Stimulated activated CD4-positive, alpha-beta T cell treated with anti-CD3 and anti-CD28 coated beads, Interleukin-4, amount 100 ng/mL, for 48 hours (primary cell): ENCODE results near the gene ZNF668.
"Not testable (repeated sequence)": the region's sequence is repeated elsewhere in the genome, so short reads cannot be mapped to it uniquely, and the experiment has no call there.

Experiments used
- DNase-seq, 2 donors: peaks; one replicate each; pipeline ENCODE4 v3.0.0-alpha.2; 2020; ENCODE audit warnings: low read depth in 2 of 2

ZNF668 gene

DNA sequence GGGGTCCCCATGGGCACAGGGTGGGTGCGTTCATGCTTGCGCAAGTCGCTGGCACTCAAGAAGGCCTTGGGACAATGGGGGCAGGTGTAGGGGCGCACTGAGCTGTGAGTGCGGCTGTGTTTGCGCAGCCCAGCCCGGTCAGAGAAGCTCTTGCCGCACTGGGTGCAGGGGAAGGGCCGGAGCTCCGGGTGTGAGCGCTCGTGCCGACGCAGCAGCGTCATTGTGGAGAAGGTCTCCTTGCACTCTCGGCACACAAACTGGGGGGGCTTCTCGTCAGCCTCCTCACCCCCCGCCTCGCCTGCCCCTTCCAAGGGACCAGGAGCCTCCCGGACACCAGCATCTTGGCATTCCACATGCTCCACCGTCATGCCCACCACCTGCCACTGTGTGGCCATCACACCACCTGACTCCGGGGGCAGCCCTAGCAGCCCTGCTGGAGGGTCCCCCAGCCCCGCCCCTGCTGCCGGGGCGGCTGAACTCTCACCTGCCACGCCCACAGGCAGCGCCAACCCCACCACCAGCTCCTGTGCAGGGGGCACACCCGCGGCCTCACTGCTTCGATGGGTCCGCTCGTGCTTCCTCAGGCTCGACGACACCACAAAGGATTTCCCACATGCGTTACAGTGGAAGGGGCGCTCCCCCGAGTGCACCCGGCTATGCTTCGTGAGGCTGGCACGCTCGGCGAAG lies 12.8 kb downstream of the ZNF668 start:
- DNase-seq, result no peak

DNA sequence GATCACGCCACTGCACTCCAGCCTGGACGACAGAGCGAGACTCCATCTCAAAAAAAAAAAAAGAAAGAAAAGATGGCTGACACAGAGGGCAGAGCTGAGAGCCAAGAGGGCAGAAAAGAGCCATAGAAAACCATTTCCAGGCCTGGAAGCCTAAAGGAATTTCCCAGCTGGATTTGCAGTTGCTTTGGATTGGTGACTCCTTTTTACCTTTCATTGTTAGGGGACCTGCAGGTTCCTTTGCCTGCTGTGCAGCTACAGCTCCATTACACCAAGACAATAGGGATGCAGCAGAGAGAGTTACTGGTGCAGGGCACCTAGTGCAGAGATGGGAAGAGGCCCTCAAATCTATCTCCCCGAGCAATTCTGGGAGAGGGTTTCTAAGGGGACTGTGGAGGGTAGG lies 18.4 kb downstream of the ZNF668 start:
- DNase-seq, result no peak

DNA sequence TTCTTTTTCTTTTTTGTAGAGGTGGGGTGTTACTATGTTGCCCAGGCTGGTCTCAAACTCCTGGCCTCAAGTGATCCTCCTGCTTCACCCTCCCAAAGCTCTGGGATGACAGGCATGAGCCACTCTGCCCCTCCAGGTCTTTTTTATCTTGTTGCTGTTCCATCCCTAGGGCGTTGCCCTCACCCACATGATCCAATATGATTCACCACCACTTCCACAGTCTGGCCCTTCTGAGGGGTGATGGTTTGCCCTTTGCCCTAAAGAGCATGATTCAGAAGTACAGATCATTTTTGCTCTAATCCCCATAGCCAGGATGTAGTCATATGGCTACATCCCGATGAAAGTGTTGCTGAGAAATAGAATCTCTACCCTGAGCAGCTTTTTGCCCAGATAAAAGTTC lies 21.9 kb downstream of the ZNF668 start:
- no peak for DNase-seq

DNA sequence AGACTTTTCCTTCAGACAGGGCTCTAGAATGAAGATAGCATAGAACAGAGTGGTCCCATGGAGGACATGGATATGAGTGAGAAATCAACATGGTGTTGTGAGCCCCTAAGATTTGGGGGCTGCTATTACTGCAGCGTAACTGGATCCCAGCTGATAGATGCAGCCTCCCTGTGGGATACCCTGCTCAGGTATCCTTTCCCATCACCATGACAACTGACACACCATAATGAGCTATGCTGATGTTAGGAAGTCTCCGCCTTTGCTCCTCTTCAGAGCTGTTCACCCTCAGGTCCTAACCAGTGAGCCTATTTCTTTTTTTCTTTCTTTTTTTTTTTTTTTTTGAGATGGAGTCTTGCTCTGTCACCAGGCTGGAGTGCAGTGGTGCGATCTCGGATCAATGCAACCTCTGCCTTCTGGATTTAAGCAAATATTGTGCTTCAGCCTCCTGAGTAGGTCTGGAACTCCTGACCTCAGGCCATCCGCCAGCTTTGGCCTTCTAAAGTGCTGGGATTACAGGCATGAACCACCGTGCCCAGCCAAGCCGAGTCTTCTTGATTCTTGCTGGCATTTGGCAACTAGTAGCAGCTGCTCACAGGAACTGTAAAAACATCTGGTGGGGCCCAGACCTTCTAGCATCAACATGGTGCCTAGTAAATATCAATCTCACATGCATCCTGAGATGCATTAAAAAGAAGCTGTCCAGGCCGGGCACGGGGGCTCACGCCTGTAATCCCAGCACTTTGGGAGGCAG lies 23.6 kb downstream of the ZNF668 start:
- DNase-seq, result no peak

DNA sequence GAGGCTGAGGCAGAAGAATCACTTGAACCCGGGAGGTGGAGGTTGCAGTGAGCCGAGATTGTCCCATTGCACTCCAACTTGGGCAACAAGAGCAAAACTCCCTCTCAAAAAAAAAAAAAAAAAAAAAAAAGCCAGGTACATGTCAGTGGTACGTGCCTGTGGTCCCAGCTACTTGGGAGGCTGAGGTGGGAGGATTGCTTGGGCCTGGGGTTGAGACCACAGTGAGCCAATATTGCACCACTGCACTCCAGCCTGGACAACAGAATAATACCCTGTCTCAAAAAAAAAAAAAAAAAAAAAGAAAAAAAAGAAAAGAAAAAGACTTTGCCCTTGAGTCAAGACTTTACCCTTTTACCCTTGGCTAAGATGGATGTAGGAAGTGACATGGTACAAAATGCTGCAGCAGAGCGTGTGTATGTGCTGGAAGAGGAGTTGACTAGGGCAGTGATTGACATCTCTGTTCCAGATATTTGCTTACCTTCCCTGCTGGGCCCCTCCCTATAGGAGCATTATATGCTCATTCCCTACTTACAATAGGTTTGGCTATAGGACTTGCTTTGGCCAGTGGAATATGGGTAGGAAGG lies 30.1 kb downstream of the ZNF668 start:
- DNase-seq, result no peak

DNA sequence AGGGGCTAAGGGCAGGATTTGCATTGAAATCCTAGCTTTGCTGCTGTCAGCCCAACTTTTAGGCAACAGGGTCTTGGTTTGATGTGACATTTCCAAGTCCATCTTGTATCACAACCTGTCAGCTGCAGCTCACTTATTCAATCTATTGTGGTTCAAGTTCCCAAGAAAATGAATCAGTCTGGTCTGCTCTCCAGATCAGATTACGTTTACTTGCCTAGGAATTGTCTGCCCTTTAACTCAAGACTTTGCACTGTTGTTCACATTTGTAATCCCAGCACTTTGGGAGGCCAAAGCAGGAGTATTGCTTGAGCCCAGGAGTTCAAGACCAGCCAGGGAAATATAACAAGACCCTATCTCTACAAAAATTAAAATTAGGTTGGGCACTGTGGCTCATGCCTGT lies 30.7 kb downstream of the ZNF668 start:
- DNase-seq, result no peak

DNA sequence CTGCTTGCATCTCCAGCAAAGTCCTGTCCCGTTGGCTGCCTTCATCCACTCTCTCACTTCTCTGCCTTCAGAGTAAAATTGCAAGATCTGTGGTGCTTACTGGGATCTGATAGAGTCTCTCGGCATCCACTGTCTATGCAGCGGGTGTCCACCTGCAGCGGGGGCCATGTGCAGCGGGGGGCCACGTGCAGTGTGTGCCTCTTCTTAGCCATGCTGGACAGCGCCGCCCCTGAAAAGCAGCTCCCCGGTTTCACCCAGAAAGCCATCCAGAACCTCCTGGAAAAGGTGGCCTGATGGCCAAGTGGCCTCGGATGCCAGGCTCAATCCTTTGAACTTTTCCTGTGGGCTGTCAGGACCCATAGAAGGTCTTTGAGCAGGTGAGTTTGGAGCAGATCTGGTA lies 31.2 kb downstream of the ZNF668 start:
- DNase-seq, result no peak

DNA sequence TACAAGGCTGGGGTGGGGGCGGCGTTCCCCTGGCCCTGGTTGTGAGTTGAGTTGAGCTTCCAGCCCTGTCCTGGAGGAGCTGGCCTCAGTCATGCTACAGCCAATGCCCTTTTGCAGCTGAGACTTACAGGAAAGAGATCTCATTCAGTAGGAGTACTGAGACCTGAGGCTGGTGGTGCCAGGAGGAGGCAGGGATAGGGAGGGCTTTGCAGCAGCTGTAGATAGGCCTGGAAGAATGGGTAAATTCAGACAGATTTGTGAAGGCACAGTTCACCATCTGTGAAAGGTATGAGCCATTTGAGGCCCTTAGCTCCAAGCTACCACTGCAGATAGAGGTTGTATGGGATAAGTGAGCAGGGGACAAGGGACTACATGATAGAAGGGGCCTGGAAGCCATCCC lies 35.0 kb downstream of the ZNF668 start:
- DNase-seq, result no peak

DNA sequence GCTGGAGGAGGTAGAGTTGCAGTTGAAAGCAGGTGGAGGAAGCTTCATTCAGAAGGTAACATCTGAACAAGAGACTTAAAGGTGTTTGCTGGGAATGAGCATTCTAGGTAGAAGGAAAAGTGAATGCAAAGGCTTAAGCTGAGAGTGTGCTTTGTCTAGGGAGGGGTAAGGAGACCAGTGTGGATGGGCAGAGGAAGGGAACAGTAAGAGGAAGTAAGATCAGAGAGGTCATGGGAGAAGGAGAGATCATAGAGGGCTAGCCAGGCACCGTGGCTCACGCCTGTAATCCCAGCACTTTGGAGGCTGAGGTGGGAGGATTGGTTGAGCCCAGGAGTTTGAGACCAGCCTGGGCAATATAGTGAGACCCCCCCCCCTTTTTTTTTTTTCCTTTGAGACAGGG lies 37.3 kb downstream of the ZNF668 start:
- DNase-seq, result no peak

DNA sequence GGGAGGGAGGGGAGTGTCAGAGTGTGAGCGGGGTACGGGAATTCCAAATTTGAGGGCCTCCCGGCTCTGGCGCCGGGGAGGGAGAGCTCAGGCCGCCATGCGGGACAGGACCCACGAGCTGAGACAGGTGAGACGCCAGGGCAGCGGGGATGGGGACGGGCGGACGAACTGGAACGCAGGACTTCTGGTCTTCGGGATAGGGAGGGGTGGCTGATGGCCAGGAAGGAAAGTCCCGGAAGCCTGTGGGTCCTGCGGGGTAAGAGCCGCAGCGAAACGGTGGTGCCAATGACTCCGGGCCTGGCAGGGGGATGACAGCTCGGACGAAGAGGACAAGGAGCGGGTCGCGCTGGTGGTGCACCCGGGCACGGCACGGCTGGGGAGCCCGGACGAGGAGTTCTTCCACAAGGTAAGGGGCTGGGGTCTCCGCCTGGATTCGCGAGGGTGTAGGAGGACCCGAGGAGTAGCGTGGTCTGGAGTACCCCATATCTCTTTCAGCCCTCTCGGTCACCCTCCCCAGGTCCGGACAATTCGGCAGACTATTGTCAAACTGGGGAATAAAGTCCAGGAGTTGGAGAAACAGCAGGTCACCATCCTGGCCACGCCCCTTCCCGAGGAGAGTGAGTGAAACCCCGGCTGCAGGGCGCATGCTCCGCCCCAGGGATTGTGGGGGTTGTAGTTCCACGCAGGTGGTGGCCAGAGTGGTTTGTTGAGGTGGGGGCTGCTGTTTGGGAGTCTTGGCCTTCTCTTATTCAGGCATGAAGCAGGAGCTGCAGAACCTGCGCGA lies 40.1 kb downstream of the ZNF668 start:
- DNase-seq, result peak; percentile 84 to 87

DNA sequence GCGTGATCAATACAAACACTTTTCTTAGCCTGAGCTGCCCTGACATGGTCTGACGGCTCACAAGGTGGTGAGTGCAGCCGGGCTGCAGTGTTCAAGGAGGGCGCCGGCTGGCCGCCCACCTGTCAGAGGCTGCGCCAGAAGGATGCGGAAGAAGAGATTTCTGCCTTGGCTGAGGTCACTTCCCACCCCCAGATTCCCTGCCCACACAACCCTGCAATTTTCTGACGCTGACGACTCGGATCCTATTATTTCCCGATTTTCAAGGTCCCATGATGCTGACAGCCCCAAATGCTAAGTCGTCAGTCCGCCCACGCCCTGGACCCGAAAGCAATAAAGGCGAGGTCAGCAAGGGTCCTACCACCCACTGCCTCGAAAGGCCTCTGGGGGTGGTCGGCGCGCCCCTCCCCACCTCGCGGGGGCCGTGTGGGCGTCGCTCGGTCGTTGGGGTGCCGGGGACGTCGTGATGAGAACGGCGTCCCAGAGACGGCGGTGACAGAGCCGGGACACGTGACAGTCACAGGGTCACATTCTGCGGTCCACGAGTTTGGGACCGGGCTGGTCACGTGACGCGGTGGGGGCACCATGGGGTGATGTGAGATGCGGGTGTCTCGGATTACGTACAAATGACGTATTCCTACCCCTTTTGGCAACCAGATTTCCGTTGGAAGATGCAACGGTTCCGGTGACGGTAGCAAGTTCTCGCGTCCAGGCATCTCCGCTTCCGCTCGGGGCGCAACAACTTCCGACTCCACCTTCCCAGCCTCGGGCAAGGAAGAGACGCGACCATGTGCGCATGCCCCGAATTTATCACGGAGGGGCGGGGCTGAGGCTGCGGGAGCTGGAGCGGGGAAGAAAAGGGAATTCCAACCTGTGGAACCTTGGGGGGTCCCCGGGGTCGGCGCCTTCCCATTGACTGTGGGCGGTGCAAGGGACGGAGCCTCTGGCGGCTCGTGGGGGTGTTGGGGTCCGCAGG lies 41.0 kb downstream of the ZNF668 start, which contains the start of gene STX4:
TSS of gene STX4 (plus strand) at position 823 of the 973 bp plus-strand sequence. CDS start 248 bp downstream, outside the sequence.
- DNase-seq, result peak; percentile 95

DNA sequence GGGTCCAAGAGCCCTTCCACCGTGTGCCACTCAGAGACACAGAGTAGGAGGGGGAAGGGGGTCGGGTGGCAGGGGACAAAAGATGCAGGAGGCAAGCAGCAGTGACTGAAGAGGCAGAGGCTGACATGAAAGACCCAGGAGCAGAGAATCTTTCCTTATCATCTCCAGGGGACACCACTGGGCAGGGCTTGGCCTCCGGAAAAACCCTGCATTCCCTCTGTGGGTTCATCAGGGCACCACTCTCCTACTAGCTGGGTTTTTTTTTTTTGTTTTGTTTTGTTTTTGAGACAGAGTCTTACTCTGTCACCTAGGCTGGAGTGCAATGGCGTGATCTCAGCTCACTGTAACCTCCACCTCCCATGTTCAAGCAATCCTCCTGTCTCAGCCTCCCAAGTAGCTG lies 42.8 kb downstream of the ZNF668 start:
- no peak for DNase-seq

DNA sequence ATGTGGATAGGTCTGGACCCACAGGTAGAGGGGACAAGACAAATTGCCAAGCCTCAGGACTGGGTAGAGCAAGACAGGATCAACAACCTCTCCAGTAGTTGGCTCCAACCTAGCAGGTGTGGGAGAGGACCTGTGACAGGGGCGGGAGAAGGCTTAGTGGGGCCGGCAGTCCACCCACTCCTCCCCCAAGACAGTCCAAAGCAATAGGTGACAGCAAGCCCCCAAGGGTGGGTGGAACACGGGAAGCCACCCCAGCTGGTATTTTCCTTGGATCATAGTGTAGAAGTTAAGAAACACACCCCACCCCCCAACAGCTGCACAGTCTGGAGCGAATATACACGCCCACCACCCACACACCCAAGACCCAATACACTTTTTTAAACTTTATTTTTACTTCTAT lies 44.8 kb downstream of the ZNF668 start:
- DNase-seq, result no peak

DNA sequence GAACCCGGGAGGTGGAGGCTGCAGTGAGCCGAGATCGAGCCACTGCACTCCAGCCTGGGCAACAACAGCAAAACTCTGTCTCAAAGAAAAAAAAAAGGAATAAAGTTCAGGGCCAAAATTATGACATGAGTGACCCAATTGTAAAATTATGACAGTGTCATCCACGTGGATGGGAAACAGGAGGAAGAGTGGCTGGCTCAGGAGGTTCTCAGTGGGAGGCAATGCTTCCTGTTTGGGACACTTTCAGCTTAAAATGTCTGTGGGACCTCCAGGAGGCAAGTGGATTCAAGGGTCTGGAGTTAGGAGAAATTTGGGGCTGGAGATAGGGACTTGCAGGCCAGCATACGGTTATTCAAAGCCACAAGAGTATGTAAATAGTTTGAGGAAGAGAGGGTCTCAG lies 48.7 kb downstream of the ZNF668 start:
- DNase-seq, result no peak

DNA sequence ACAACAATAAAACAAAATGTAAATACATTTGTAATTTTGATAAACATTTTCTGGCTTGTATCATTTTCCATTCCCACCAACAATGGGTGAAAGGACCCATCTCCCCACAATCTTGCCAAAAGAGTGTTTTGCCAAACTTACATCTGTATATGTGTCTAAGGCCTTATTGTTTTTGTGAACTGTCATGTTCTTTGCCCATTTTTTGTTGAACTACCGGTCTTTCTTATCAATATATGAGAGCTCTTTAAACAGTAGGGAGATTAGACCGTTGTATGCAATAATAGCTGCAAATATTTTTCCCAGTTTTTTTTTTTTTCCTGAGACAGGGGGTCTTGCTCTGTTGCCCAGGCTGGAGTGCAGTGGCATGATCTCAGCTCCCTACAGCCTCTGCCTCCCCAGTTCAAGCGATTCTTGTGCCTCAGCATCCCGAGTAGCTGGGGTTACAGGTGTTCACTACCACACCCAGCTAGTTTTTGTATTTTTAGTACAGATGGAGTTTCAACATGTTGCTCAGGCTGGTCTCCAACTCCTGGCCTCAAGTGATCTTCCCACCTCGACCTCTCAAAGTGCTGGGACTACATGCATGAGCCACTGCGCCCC lies 50.3 kb downstream of the ZNF668 start:
- no peak for DNase-seq

DNA sequence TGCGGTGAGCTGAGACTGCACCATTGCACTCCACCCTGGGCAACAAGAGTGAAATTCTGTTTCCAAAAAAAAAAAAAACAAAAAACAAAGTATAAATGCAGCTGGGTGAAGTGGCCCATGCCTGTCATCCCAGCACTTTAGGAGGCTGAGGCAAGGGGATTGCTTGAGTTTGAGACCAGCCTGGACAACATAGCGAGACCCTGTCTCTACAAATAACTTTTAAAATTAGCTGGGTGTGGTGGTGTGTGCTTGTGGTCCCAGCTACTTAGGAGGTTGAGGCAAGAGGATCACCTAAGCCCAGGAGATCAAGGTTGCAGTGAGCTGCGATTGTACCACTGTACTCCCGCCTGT lies 50.8 kb downstream of the ZNF668 start:
- no peak for DNase-seq

DNA sequence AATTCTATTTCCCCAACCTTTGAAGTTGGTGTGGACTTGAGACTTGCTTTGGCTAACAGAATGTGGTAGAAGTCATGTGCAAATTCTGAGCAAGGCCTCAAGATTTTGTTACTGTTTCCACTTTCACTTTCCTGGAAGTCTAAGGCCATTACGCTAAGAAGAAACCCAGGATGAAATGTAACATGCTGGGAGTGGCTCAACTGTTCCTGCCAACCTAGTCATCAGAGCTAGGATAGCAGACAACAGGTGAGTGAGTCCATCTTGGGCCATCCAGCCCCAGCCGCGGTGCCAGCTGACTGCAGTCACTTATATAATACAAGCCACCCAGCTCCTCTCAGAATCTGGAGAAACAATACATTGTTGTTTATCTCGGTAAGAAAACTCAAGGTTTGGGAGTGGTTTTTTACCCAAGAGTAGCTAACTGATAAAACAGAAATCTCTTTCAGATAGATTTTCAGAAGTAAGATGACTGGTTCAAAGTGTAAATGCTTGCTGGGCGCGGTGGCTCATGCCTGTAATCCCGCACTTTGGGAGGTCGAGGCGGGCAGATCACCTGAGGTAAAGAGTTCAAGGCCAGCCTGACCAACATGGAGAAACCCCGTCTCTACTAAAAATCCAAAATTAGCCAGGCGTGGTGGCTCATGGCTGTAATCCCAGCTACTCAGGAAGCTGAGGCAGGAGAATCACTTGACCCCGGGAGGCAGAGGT lies 51.3 kb downstream of the ZNF668 start:
- DNase-seq, result no peak

DNA sequence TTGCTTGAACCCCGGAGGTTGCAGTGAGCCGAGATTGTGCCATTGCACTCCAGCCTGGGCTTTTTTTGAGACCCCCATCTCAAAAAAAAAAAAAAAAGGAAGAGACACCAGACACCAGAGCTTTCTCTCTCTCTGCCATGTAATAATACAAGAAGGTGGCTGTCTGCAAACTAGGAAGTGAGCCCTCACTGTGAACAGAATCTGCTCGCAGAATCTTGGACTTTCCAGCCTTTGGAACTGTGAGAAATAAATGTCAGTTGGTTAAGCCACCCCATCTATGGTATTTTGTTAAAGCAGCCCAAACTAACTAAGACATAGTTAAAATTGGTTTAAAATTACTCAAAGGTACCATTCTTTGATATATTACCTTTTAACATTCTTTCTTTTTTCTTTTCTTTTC lies 53.5 kb downstream of the ZNF668 start:
- DNase-seq, result no peak

DNA sequence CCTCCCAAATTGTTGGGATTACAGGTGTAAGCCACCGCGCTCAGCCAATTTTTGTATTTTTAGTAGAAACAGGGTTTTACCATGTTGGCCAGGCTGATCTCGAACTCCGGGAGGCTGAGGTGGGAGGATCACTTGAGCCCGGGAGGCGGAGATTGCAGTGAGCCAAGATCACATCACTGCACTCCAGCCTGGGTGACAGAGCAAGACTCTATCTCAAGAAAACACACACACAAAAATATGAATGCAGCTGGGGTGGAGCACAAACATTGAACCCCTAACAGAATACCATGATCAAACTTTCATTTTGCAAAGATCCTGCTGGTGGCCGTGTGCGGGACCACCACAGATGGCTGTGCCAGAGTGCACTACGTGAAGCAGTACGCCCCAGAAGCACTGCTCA lies 56.3 kb downstream of the ZNF668 start:
- DNase-seq, result not testable (repeated sequence)

DNA sequence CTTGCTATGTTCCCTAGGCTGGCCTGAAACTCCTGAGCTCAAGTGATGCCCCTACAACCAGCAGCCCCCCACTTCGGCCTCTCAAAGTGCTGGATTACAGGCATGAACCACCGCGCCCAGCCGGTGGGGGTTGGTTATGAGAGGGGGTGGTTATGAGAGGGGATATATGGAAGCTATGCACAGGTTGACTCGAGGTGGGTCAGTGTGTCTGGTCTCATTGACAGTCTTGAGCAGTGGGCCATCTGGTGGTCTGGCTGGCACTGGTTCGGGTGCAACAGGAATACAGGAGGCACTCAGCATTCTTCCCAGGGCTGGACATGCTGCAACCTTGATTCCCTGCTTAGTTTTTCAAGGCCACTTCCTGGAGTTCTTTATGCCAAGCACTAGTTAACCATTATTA lies 58.0 kb downstream of the ZNF668 start:
- no peak for DNase-seq
